Neutrophil (primary cell): Measurements from ENCODE around the gene CHP1.
"Not testable (repeated sequence)": the region's sequence is repeated elsewhere in the genome, so short reads cannot be mapped to it uniquely, and the experiment has no call there.

Source experiments
- H3K27ac ChIP-seq: fragments of 200-600 bp; sonication (generic); 2 replicates; pipeline ENCODE4 v1.5.1; 2016; ENCODE audit warnings: mild to moderate bottlenecking, moderate library complexity
- H3K27me3 ChIP-seq: fragments of 200-600 bp; sonication (generic); 2 replicates; pipeline ENCODE4 v1.6.0; 2016; ENCODE audit warnings: mild to moderate bottlenecking
- H3K36me3 ChIP-seq: fragments of 200-600 bp; sonication (generic); 2 replicates; pipeline ENCODE4 v1.5.1; 2017
- H3K4me1 ChIP-seq, 2 experiments: fragments of 200-600 bp in 1 of 2; sonication (generic) in 1 of 2; 1 replicate in 1 of 2; 2 replicates in 1 of 2; pipeline versions ENCODE4 v1.5.1 to v1.6.1; 2013 to 2016; ENCODE audit warnings: low read depth in 1 of 2, low read length in 1 of 2, mild to moderate bottlenecking in 1 of 2, moderate library complexity in 1 of 2; ENCODE audit not compliant: control insufficient read depth in 1 of 2, insufficient read depth in 1 of 2
- H3K4me3 ChIP-seq, 2 experiments: fragments of 200-600 bp in 1 of 2; sonication (generic) in 1 of 2; 1 replicate in 1 of 2; 2 replicates in 1 of 2; pipeline ENCODE4 v1.5.1; 2013 to 2016; ENCODE audit warnings: low read depth in 1 of 2, low read length in 1 of 2, mild to moderate bottlenecking in 1 of 2, moderate library complexity in 1 of 2
- H3K9me3 ChIP-seq: fragments of 200-600 bp; sonication (generic); 2 replicates; pipeline ENCODE4 v1.5.1; 2016
- CTCF ChIP-seq: fragments of 200-600 bp; sonication (generic); IDR thresholded peaks from 2 replicates; pipeline ENCODE4 v1.5.1; 2016; ENCODE audit warnings: antibody characterized with exemption

CHP1 gene

GRCh38 chr15:41289953-41290352, 58.9 kb downstream of the CHP1 start:
- no peaks in the 10 kb centered on the region for H3K27me3 ChIP-seq
- no peak for TF ChIP-seq CTCF
- peak overlapping the region; percentile 63 for H3K27ac ChIP-seq
- no peaks in the 10 kb centered on the region for H3K9me3 ChIP-seq
- peaks cover 45% of the 10 kb centered on the region for H3K36me3 ChIP-seq
- H3K4me3 ChIP-seq = no peak overlapping the region
- H3K4me1 ChIP-seq = peaks cover 27 to 32% of the 10 kb centered on the region in 2 experiments

GRCh38 chr15:41291065-41291631, 60.1 kb downstream of the CHP1 start:
- peak overlapping the region; percentile 4 to 10 for H3K4me3 ChIP-seq
- TF ChIP-seq CTCF = no peak
- no peaks in the 10 kb centered on the region for H3K9me3 ChIP-seq
- no peaks in the 10 kb centered on the region for H3K27me3 ChIP-seq
- peaks cover 40% of the 10 kb centered on the region for H3K36me3 ChIP-seq
- peaks cover 21 to 22% of the 10 kb centered on the region in 2 experiments for H3K4me1 ChIP-seq
- H3K27ac ChIP-seq = peak overlapping the region; percentile 85

GRCh38 chr15:41292521-41292920, 61.5 kb downstream of the CHP1 start:
- H3K36me3 ChIP-seq = peaks cover 35% of the 10 kb centered on the region
- no peak overlapping the region for H3K4me3 ChIP-seq
- no peaks in the 10 kb centered on the region for H3K9me3 ChIP-seq
- peaks cover 21 to 22% of the 10 kb centered on the region in 2 experiments for H3K4me1 ChIP-seq
- no peak for TF ChIP-seq CTCF
- H3K27me3 ChIP-seq = no peaks in the 10 kb centered on the region
- peak overlapping the region; percentile 85 for H3K27ac ChIP-seq

GRCh38 chr15:41301139-41301538, 70.1 kb downstream of the CHP1 start:
- not testable (repeated sequence) for H3K4me3 ChIP-seq, H3K27ac ChIP-seq, H3K9me3 ChIP-seq, H3K4me1 ChIP-seq, H3K27me3 ChIP-seq
- peaks cover 36% of the 10 kb centered on the region for H3K36me3 ChIP-seq

- no peaks in the 10 kb centered on the region for H3K4me1 ChIP-seq
- no peaks in the 10 kb centered on the region for H3K9me3 ChIP-seq
- H3K27ac ChIP-seq = no peak overlapping the region
- no peak for TF ChIP-seq CTCF
- no peaks in the 10 kb centered on the region for H3K27me3 ChIP-seq
- no peak overlapping the region for H3K4me3 ChIP-seq
- H3K36me3 ChIP-seq = peaks cover 36% of the 10 kb centered on the region
These were observed 70.5 kb downstream of the CHP1 start for GRCh38 chr15:41301587-41301986.

GRCh38 chr15:41304149-41304770, 73.2 kb downstream of the CHP1 start:
- no peak for TF ChIP-seq CTCF
- H3K27ac ChIP-seq = no peak overlapping the region

More at GRCh38 chr15:41304149-41304770, 73.2 kb downstream of the CHP1 start:
- H3K27me3 ChIP-seq = no peaks in the 10 kb centered on the region
- H3K36me3 ChIP-seq = peaks cover 14% of the 10 kb centered on the region
- H3K4me3 ChIP-seq = no peak overlapping the region
- H3K9me3 ChIP-seq = no peaks in the 10 kb centered on the region
- no peaks in the 10 kb centered on the region for H3K4me1 ChIP-seq
